Thoracic aorta endothelial cell (primary cell): Measurements from ENCODE around the gene ISLR2. TPM values are rescaled to one million over a fixed set of nuclear protein-coding genes. Genes with fewer than 3 reads are reported as not detected.

Source experiments
- small RNA-seq: library from RNA; depleted of rRNA; stranded (forward); fragments of <200 nt; gene quantifications from one replicate; pipeline ENCODE3, GENCODE V24; 2012
- total RNA-seq: library from RNA; depleted of rRNA; stranded (reverse); fragments of >200 nt; gene quantifications from 2 replicates; pipeline ENCODE4 v1.2.3, GENCODE V29; 2012

The ISLR2 gene
- not detected in 2 replicates for total RNA-seq

GRCh38 chr15:74130155-74130848 is at the start of gene ISLR2:
TSS of gene ISLR2 (plus strand) at chr15:74130586. CDS start at chr15:74132755, 2,169 bp downstream.

GRCh38 chr15:74082450-74082849 is 47.9 kb upstream of the ISLR2 start, which contains the start of gene GOLGA6A:
TSS of gene GOLGA6A (minus strand) at chr15:74082550. CDS start at chr15:74082509, 41 bp downstream.

GRCh38 chr15:74173380-74174218 is 43.2 kb downstream of the ISLR2 start, which contains the start of gene ISLR:
TSS of gene ISLR (plus strand) at chr15:74173710. CDS start at chr15:74174859, 1,149 bp downstream.

Small RNA genes within 50 kb of the gene (small RNA-seq; reads per million reads assigned to genes)
- not detected for gene RF00017

Other genes with a start within 250 kb of the ISLR2 start
- gene LOXL1, start 204.1 kb upstream of the ISLR2 start, total RNA-seq = 1.5 and 4.4 TPM in 2 replicates
- 9.3 and 10.0 TPM in 2 replicates for gene STOML1, start 138.3 kb upstream of the ISLR2 start, total RNA-seq
- 54.9 and 65.4 TPM in 2 replicates for gene PML, start 135.9 kb upstream of the ISLR2 start, total RNA-seq
- gene GOLGA6A, start 48.0 kb upstream of the ISLR2 start, total RNA-seq = not detected in 2 replicates
- 0.07 and 0.93 TPM in 2 replicates for gene ISLR, start 43.1 kb downstream of the ISLR2 start, total RNA-seq
- gene STRA6, start 72.2 kb downstream of the ISLR2 start, total RNA-seq = not detected in 2 replicates
- gene CCDC33, start 105.7 kb downstream of the ISLR2 start, total RNA-seq = not detected in 2 replicates
- not detected in 2 replicates for gene CYP11A1, start 237.1 kb downstream of the ISLR2 start, total RNA-seq